ENCODE results near the gene TM4SF1.

Gene TM4SF1

GRCh38 chr3:149388531-149389417, 11.3 kb upstream of the TM4SF1 start:
- no peak overlapping the region for H3K4me3 ChIP-seq (ENCODE audit: low read length)
- no peak for DNase-seq (ENCODE audit: low read depth)
- TF ChIP-seq CTCF (IDR thresholded peaks at IDR 0.05; ENCODE audit: insufficient read depth, low read depth, low read length, missing control alignments): no peak

DNA sequence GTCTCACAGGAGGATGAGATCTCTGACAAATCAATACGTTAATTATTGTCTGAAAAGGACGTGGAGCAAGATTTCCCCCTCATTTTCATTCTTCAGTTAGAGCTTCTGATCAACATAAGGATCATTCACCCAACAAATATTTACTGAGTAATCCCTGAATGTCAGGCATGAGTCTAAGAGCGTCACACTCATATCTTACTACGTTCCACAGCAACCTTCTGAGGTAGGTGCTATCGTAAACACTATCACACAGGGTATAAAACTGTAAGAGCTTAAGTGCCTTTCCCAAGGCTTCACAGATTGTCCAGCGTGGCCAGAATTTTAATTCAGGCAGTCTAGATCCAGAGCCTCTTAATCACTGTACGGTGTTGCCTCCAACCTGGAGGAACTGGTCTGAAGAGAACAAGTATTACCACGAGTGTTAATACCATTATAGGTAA, 10.6 kb upstream of the TM4SF1 start:
- DNase-seq (ENCODE audit: low read depth): peak; percentile 77
- no peak overlapping the region for H3K4me3 ChIP-seq (ENCODE audit: low read length)
- TF ChIP-seq CTCF (IDR thresholded peaks at IDR 0.05; ENCODE audit: insufficient read depth, low read depth, low read length, missing control alignments): no peak

- no peak for DNase-seq (ENCODE audit: low read depth)
- TF ChIP-seq CTCF (IDR thresholded peaks at IDR 0.05; ENCODE audit: insufficient read depth, low read depth, low read length, missing control alignments): no peak
- H3K4me3 ChIP-seq (ENCODE audit: low read length): no peak overlapping the region
These were observed 8.8 kb upstream of the TM4SF1 start for GRCh38 chr3:149386299-149386606.

- no peak for DNase-seq (ENCODE audit: low read depth)
- no peak for TF ChIP-seq CTCF (IDR thresholded peaks at IDR 0.05; ENCODE audit: insufficient read depth, low read depth, low read length, missing control alignments)
- no peak overlapping the region for H3K4me3 ChIP-seq (ENCODE audit: low read length)
These were observed 8.3 kb upstream of the TM4SF1 start for GRCh38 chr3:149385617-149386298.

DNA sequence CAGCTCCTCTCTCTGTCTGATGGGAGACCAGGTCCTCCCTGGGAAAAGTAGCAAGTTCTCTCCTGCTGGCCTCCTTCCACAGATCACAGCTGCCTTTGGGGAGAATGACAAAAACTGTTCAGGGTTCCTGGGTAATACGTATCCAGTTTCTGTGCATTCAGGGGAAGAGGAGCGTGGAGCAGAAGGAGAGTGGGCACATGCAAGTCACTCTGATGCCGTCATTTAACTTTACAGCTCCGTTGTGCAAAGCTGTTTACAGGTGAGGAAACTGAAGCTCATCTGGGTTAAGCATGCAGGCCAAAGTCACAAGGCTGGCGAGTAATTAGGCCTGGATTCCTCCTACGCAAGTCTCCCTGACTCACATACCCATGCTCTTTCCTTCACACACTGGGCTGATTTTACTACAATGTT, 7.5 kb upstream of the TM4SF1 start:
- peak; percentile 86 for DNase-seq (ENCODE audit: low read depth)
- H3K4me3 ChIP-seq (ENCODE audit: low read length): no peak overlapping the region
- TF ChIP-seq CTCF (IDR thresholded peaks at IDR 0.05; ENCODE audit: insufficient read depth, low read depth, low read length, missing control alignments): no peak

- no peak for TF ChIP-seq CTCF (IDR thresholded peaks at IDR 0.05; ENCODE audit: insufficient read depth, low read depth, low read length, missing control alignments)
- no peak for DNase-seq (ENCODE audit: low read depth)
- no peak overlapping the region for H3K4me3 ChIP-seq (ENCODE audit: low read length)
These were observed 6.7 kb upstream of the TM4SF1 start for GRCh38 chr3:149384167-149384566.

Data from epithelial cell of esophagus (primary cell).